Measurements from ENCODE around the gene TXNDC2. TPM values are rescaled to one million over a fixed set of nuclear protein-coding genes. Genes with fewer than 3 reads are reported as not detected.

The TXNDC2 gene
- total and polyA plus RNA-seq, 9 of the 15 experiments (the other 6 are each of a cell fraction or from before 2014, with no cell fraction given) = 1.2 to 4.9 (median 2.3) TPM

GRCh38 chr18:9905401-9905922, 19.7 kb downstream of the TXNDC2 start (continued):
- TF ChIP-seq PBX2 (CRISPR knock-in tag; IDR thresholded peaks at IDR 0.05; ENCODE audit: low read depth) (no peak), PBX2 (tag; conservative IDR thresholded peaks at IDR 0.05; ENCODE audit: low read depth) (peak; percentile 61; the same call in 1 of the 2 replicates), ATF1 (CRISPR knock-in tag; IDR thresholded peaks at IDR 0.05) (no peak), ATF1 (tag; IDR thresholded peaks at IDR 0.05) (0 out of 2 replicates have a peak, but pooled peaks have one; percentile 12), HDAC2 (IDR thresholded peaks at IDR 0.05) (peak; percentile 59; the same call in 1 of the 2 replicates), PYGO2 (tag; IDR thresholded peaks at IDR 0.05) (0 out of 2 replicates have a peak, but pooled peaks have one; percentile 8), CEBPG (CRISPR knock-in tag; IDR thresholded peaks at IDR 0.05) (peak; percentile 73), CEBPG (tag; conservative IDR thresholded peaks at IDR 0.05 in 1 of 2, IDR thresholded peaks at IDR 0.05 in 1 of 2) (peak; percentile 74 to 86), ZNF436 (CRISPR knock-in tag; IDR thresholded peaks at IDR 0.05) (no peak), RREB1 (CRISPR knock-in tag; IDR thresholded peaks at IDR 0.05) (no peak), TCF3 (CRISPR knock-in tag; IDR thresholded peaks at IDR 0.05) (peak; percentile 67), HMBOX1 (IDR thresholded peaks at IDR 0.05) (0 out of 2 replicates have a peak, but pooled peaks have one; percentile 36), JUND (IDR thresholded peaks at IDR 0.05; ENCODE audit: borderline replicate concordance, low read depth, low read length) (peak; percentile 47), JUND (tag; IDR thresholded peaks at IDR 0.05; ENCODE audit: borderline replicate concordance, low read depth, low read length) (no peak; the same call in 2 of the 3 replicates), RCOR1 (IDR thresholded peaks at IDR 0.05; ENCODE audit: borderline replicate concordance in 1 of 2, low read depth in 2 of 2, low read length in 2 of 2) (peak; percentile 27 to 93; a peak in 3 of 4 replicates), MEF2A (IDR thresholded peaks at IDR 0.05; ENCODE audit: control insufficient read depth, low read depth, low read length) (0 out of 2 replicates have a peak, but pooled peaks have one; percentile 5)
- TF ChIP-seq, protein P1, sequence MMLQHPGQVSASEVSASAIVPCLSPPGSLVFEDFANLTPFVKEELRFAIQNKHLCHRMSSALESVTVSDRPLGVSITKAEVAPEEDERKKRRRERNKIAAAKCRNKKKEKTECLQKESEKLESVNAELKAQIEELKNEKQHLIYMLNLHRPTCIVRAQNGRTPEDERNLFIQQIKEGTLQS (IDR thresholded peaks at IDR 0.05) = peak; percentile 80
- TF ChIP-seq, protein P1 (CRISPR knock-in tag; conservative IDR thresholded peaks at IDR 0.05) = 0 out of 2 replicates have a peak, but pooled peaks have one; percentile 45

All from K562 (cell line).